SK-N-SH (cell line): ENCODE data around the gene RAB8B. TPM values are rescaled to one million over a fixed set of nuclear protein-coding genes. Genes with fewer than 3 reads are reported as not detected.

Source experiments
- CTCF ChIA-PET: fragments of 300-600, 350-600 bp; formaldehyde crosslinking; extraction: SDS; loops from one replicate; lab custom pipeline; 2021; lab: Yijun Ruan, JAX
- POLR2A ChIA-PET: fragments of 350-600 bp; sonication (Branson Sonifier 250); formaldehyde crosslinking; extraction: SDS; loops from one replicate; lab custom pipeline; 2020; ENCODE audit warnings: antibody characterized with exemption, inconsistent platforms; lab: Yijun Ruan, JAX
- DNase-seq: peaks from one replicate; pipeline ENCODE4 v3.0.0; 2012
- H2AFZ ChIP-seq: fragments of 200-600 bp; sonication (generic); 2 replicates; pipeline ENCODE4 v1.8.1; 2016; ENCODE audit warnings: antibody characterized with exemption, mild to moderate bottlenecking, low read depth
- H3F3A ChIP-seq: fragments of 200-600 bp; sonication (generic); replicated peaks from 2 replicates; pipeline ENCODE3; 2016; ENCODE audit warnings: antibody characterized with exemption, mild to moderate bottlenecking; ENCODE audit not compliant: insufficient read depth
- H3K27ac ChIP-seq, 2 experiments: fragments of 200-500 bp in 1 of 2; fragments of 200-600 bp in 1 of 2; sonication (Bioruptor generic) in 1 of 2; sonication (generic), shearing (Covaris generic) in 1 of 2; 2 replicates each; pipeline versions ENCODE4 v1.5.1 to v1.6.1; 2014 to 2016; ENCODE audit warnings: low read depth in 2 of 2, inconsistent platforms in 1 of 2, low read length in 1 of 2, mild to moderate bottlenecking in 1 of 2, mixed read lengths in 1 of 2
- H3K27me3 ChIP-seq: fragments of 200-600 bp; sonication (generic), shearing (Covaris generic); 2 replicates; pipeline ENCODE4 v1.6.1; 2016; ENCODE audit warnings: mixed run types; ENCODE audit not compliant: insufficient read depth
- H3K36me3 ChIP-seq, 2 experiments: fragments of 200-500 bp in 1 of 2; fragments of 200-600 bp in 1 of 2; sonication (Bioruptor generic) in 1 of 2; sonication (generic) in 1 of 2; replicated peaks in 1 of 2; 2 replicates each; pipeline versions ENCODE3 to v1.5.1; 2014 to 2016; ENCODE audit warnings: low read length in 1 of 2, mild to moderate bottlenecking in 1 of 2; ENCODE audit not compliant: insufficient read depth in 2 of 2, control insufficient read depth in 1 of 2
- H3K4me1 ChIP-seq, 2 experiments: fragments of 200-500 bp in 1 of 2; fragments of 200-600 bp in 1 of 2; sonication (Bioruptor generic) in 1 of 2; sonication (generic), shearing (Covaris generic) in 1 of 2; 2 replicates each; pipeline versions ENCODE4 v1.5.1 to v1.6.1; 2014 to 2016; ENCODE audit warnings: low read depth in 1 of 2, low read length in 1 of 2, mixed run types in 1 of 2; ENCODE audit not compliant: insufficient read depth in 2 of 2, control insufficient read depth in 1 of 2
- H3K4me2 ChIP-seq: fragments of 200-600 bp; sonication (generic), shearing (Covaris generic); 2 replicates; pipeline ENCODE4 v1.6.1; 2017; ENCODE audit warnings: mixed run types
- H3K4me3 ChIP-seq, 2 experiments: fragments of 200-500 bp in 1 of 2; fragments of 200-600 bp in 1 of 2; sonication (Bioruptor generic) in 1 of 2; sonication (generic), shearing (Covaris generic) in 1 of 2; 2 replicates each; pipeline versions ENCODE4 v1.5.1 to v1.8.1; 2014 to 2016; ENCODE audit warnings: low read depth in 2 of 2, inconsistent platforms in 1 of 2, low read length in 1 of 2, mild to moderate bottlenecking in 1 of 2, mixed read lengths in 1 of 2, moderate library complexity in 1 of 2
- H3K79me2 ChIP-seq: fragments of 200-600 bp; sonication (generic); 2 replicates; pipeline ENCODE4 v1.8.1; 2017; ENCODE audit warnings: mild to moderate bottlenecking; ENCODE audit not compliant: insufficient read depth
- H3K9ac ChIP-seq: fragments of 200-600 bp; sonication (generic); 2 replicates; pipeline ENCODE4 v1.6.1; 2017; ENCODE audit warnings: mixed run types
- H3K9me2 ChIP-seq: fragments of 200-600 bp; sonication (generic); 2 replicates; pipeline ENCODE4 v1.6.1; 2017; ENCODE audit warnings: mixed run types
- H3K9me3 ChIP-seq: fragments of 200-600 bp; sonication (generic); 2 replicates; pipeline ENCODE4 v1.6.1; 2017; ENCODE audit warnings: mixed run types, mild to moderate bottlenecking, moderate library complexity
- H4K20me1 ChIP-seq: fragments of 200-600 bp; sonication (generic); 2 replicates; pipeline ENCODE4 v1.6.1; 2017; ENCODE audit warnings: mild to moderate bottlenecking, mixed run types; ENCODE audit not compliant: insufficient read depth
- CHD2 ChIP-seq: fragments of 150-350 bp; IDR thresholded peaks from 2 replicates; pipeline ENCODE4 v1.6.1; 2018; ENCODE audit warnings: low read length; ENCODE audit not compliant: partially characterized antibody
- ELF1 ChIP-seq: IDR thresholded peaks from 2 replicates; pipeline ENCODE4 v1.4.0; 2012
- EP300 ChIP-seq, 2 experiments: IDR thresholded peaks; 2 replicates each; pipeline versions ENCODE4 v1.4.0 to v1.6.1; 2012; ENCODE audit warnings: borderline replicate concordance in 1 of 2, low read depth in 1 of 2, low read length in 1 of 2
- GATA2 ChIP-seq: sonication (generic); formaldehyde crosslinking; IDR thresholded peaks from 2 replicates; pipeline ENCODE4 v1.5.0; 2020; ENCODE audit warnings: mild to moderate bottlenecking, missing genetic modification reagents
- NFIC ChIP-seq: IDR thresholded peaks from 2 replicates; pipeline ENCODE4 v1.4.0; 2012; ENCODE audit warnings: borderline replicate concordance
- PBX3 ChIP-seq: IDR thresholded peaks from 2 replicates; pipeline ENCODE4; 2012
- RCOR1 ChIP-seq: fragments of 150-350 bp; IDR thresholded peaks from 2 replicates; pipeline ENCODE4 v1.6.1; 2017; ENCODE audit warnings: antibody characterized with exemption, low read length
- RXRA ChIP-seq: IDR thresholded peaks from 2 replicates; pipeline ENCODE4 v1.4.0; 2012; ENCODE audit warnings: low read depth, mild to moderate bottlenecking, borderline replicate concordance
- SIN3A ChIP-seq: IDR thresholded peaks from 2 replicates; pipeline ENCODE4 v1.6.1; 2012; ENCODE audit warnings: low read depth, mild to moderate bottlenecking, low read length, moderate library complexity, borderline replicate concordance
- SMC3 ChIP-seq: IDR thresholded peaks from 2 replicates; pipeline ENCODE4 v1.6.1; 2012; ENCODE audit warnings: low read depth, low read length, improper control_type of control experiment
- TAF1 ChIP-seq: IDR thresholded peaks from 2 replicates; pipeline ENCODE4 v1.6.1; 2012; ENCODE audit warnings: low read depth, mild to moderate bottlenecking, low read length, moderate library complexity, borderline replicate concordance
- WGBS: methylation state at CpG from one replicate; pipeline ENCODE4 v1.1.6; 2017; ENCODE audit warnings: low lambda C conversion rate; 5-methylcytosine and 5-hydroxymethylcytosine counted together
- polyA plus RNA-seq, 3 experiments: library from polyadenylated mRNA; depleted of rRNA; stranded (reverse); fragments of >200 nt; gene quantifications; 2 replicates each; pipeline ENCODE4 v1.2.3, GENCODE V29; 2012
- TF ChIP-seq, protein P1 (sequence below): IDR thresholded peaks from 2 replicates; pipeline ENCODE4 v1.4.0; 2012; ENCODE audit warnings: low read depth

RAB8B gene
- polyA plus RNA-seq, 1 of the 3 experiments (the other 2 are of a cell fraction), result 5.4 TPM

GRCh38 chr15:63261311-63261710 lies 71.9 kb downstream of the RAB8B start (continued):
- TF ChIP-seq TAF1, result no peak
- no peak for TF ChIP-seq SMC3
- no peak for TF ChIP-seq ELF1
- no peak for TF ChIP-seq SIN3A

- H3K4me3 ChIP-seq, result no peak overlapping the region
- H3K27ac ChIP-seq, result no peak overlapping the region
- no peak overlapping the region for H2AFZ ChIP-seq
- no peaks in the 10 kb centered on the region for H4K20me1 ChIP-seq
- 88% methylated on average over 6 of the region's 6 CpGs for WGBS
- H3K79me2 ChIP-seq, result no peaks in the 10 kb centered on the region
- H3K9ac ChIP-seq, result no peak overlapping the region
- H3K36me3 ChIP-seq, result peaks cover 14 to 59% of the 10 kb centered on the region in 2 experiments
- H3K4me1 ChIP-seq, result no peaks in the 10 kb centered on the region; a peak in 1 of 4 replicates
- POLR2A ChIA-PET, result no interaction called here
- no peaks in the 10 kb centered on the region for H3K27me3 ChIP-seq
- no peaks in the 10 kb centered on the region for H3K9me2 ChIP-seq
- no peak for DNase-seq
- no peaks in the 10 kb centered on the region for H3K9me3 ChIP-seq
- CTCF ChIA-PET, result interaction anchor here (1.1 kb wide), 1 partner anchor 13 kb away, joined by 3 read pairs; no protein-coding TSS in a partner anchor
- H3K4me2 ChIP-seq, result no peak overlapping the region
- peaks cover 5% of the 10 kb centered on the region for H3F3A ChIP-seq
- TF ChIP-seq, protein P1, sequence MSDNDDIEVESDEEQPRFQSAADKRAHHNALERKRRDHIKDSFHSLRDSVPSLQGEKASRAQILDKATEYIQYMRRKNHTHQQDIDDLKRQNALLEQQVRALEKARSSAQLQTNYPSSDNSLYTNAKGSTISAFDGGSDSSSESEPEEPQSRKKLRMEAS, result no peak
- TF ChIP-seq RCOR1 (no peak), NFIC (no peak)
- TF ChIP-seq, all 33 proteins: peak for 0
These were observed 74.1 kb downstream of the RAB8B start for GRCh38 chr15:63263519-63263918.

- no peaks in the 10 kb centered on the region for H3K9me2 ChIP-seq
- H2AFZ ChIP-seq, result no peak overlapping the region
- peak overlapping the region; percentile 16 to 34; a peak in 2 of 4 replicates for H3K27ac ChIP-seq
- 19% methylated on average over 1 of the region's 1 CpG for WGBS
- H3K9ac ChIP-seq, result no peak overlapping the region
- H3K9me3 ChIP-seq, result no peaks in the 10 kb centered on the region
- no peak overlapping the region for H3K4me2 ChIP-seq
- TF ChIP-seq RCOR1 (0 out of 2 replicates have a peak, but pooled peaks have one; percentile 44), EP300 (IDR thresholded peaks at IDR 0.05; ENCODE audit: borderline replicate concordance in 1 of 2, low read depth in 1 of 2, low read length in 1 of 2) (peak in 1 of 2 experiments; percentile 27; a peak in 1 of 4 replicates), GATA2 (CRISPR knock-in tag) (peak; percentile 40), RXRA (no peak), NFIC (no peak), PBX3 (no peak), CHD2 (peak; percentile 11)
- no peaks in the 10 kb centered on the region; a peak in 1 of 4 replicates for H3K4me1 ChIP-seq
- H3K4me3 ChIP-seq, result no peak overlapping the region
- H3K27me3 ChIP-seq, result no peaks in the 10 kb centered on the region
- POLR2A ChIA-PET, result interaction anchor here (0.6 to 1.2 kb wide), 2 partner anchors 12 to 107 kb away, joined by 3 to 7 read pairs; partner anchors contain the start of genes APH1B and RPS27L
- H3K36me3 ChIP-seq, result peaks cover 14 to 54% of the 10 kb centered on the region in 2 experiments
- H4K20me1 ChIP-seq, result no peaks in the 10 kb centered on the region
- peaks cover 5% of the 10 kb centered on the region for H3F3A ChIP-seq
- peak; percentile 40 for DNase-seq
- CTCF ChIA-PET, result interaction anchor here (1.0 to 1.7 kb wide), 3 partner anchors 9 to 217 kb away, joined by 4 to 6 read pairs (median 4); no protein-coding TSS in a partner anchor
- H3K79me2 ChIP-seq, result no peaks in the 10 kb centered on the region
These were observed 75.4 kb downstream of the RAB8B start for GRCh38 chr15:63264688-63265293.
